ENCODE measurements around the gene CSNK1E. TPM values are rescaled to one million over a fixed set of nuclear protein-coding genes. Genes with fewer than 3 reads are reported as not detected.

The CSNK1E gene
- total RNA-seq, 1 experiment from 2014 or later: 178 TPM

GRCh38 chr22:38310518-38311322 is 6.5 kb downstream of the CSNK1E start:
- no TSS peak for BruUV-seq (replicated peaks)
- Mint-ChIP-seq H3K36me3 (ENCODE audit: insufficient read depth, unreplicated experiment) (peaks cover 68% of the 10 kb centered on the region), H3K4me3 (ENCODE audit: low read depth, unreplicated experiment) (no peak overlapping the region), H3K4me1 (ENCODE audit: low read depth, unreplicated experiment) (peaks cover 63% of the 10 kb centered on the region), H3K27me3 (ENCODE audit: unreplicated experiment) (no peaks in the 10 kb centered on the region), H3K27ac (ENCODE audit: unreplicated experiment) (no peak overlapping the region), H3K9me3 (ENCODE audit: low read depth, unreplicated experiment) (no peaks in the 10 kb centered on the region)
- DNase-seq: no peak
- CTCF ChIA-PET: no interaction called here
- intact Hi-C loops (cut with micrococcal nuclease; ENCODE audit: unreplicated experiment): loop anchor here (10.0 kb wide), 1 partner anchor 256 kb away; the partner anchor contains the start of gene PICK1
- no peak for TF ChIP-seq CTCF (IDR thresholded peaks at IDR 0.05; ENCODE audit: unreplicated experiment)

DNA sequence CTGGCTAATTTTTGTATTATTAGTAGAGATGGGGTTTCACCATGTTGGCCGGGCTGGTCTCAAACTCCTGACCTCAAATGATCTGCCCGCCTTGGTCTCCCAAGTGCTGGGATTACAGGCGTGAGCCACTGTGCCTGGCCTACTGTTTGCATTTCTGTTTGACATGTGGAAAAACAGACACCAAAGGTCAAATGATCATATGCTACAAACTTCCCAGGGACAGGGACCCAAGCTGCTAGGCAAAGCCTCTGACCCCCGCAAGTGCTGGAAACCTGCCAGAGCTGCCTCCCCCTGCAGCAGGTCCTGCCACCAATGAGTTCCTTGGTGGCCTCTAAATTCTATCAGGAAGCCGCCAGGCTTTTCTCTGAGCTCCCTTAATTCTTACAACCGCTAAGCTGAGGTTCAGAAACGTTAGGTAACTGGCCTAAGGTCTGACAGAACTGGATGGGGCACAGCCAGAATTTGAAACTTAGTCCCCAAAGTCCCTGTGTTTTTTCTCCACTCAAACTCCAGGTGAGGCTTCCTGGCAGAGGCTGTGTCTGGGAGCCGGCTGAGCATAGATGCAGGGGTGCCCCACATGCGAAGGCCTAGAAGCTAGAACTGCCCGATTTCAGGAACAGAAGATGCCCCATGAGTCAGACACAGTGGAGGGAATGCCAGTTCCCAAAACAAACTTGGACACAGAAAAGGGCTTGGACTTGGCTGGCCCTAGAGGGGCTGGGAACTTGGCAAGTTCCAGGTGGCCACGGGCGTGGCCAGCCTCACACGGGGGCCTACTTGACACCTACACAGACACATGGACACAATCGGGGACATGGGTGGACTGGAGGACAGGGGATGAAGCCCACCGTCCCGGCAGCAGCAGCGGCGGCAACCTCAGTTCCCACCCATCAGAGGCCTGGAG is 7.4 kb downstream of the CSNK1E start:
- no peak overlapping the region for H3K4me3 Mint-ChIP-seq (ENCODE audit: low read depth, unreplicated experiment)
- TF ChIP-seq CTCF (IDR thresholded peaks at IDR 0.05; ENCODE audit: unreplicated experiment): no peak
- peaks cover 68% of the 10 kb centered on the region for H3K36me3 Mint-ChIP-seq (ENCODE audit: insufficient read depth, unreplicated experiment)
- H3K4me1 Mint-ChIP-seq (ENCODE audit: low read depth, unreplicated experiment): peaks cover 63% of the 10 kb centered on the region
- no TSS peak for BruUV-seq (replicated peaks)
- no peaks in the 10 kb centered on the region for H3K27me3 Mint-ChIP-seq (ENCODE audit: unreplicated experiment)
- H3K27ac Mint-ChIP-seq (ENCODE audit: unreplicated experiment): no peak overlapping the region
- intact Hi-C loops (cut with micrococcal nuclease; ENCODE audit: unreplicated experiment): loop anchor here (10.0 kb wide), 1 partner anchor 255 kb away; the partner anchor contains the start of gene PICK1
- CTCF ChIA-PET: no interaction called here
- DNase-seq: no peak
- H3K9me3 Mint-ChIP-seq (ENCODE audit: low read depth, unreplicated experiment): no peaks in the 10 kb centered on the region

- H3K9me3 Mint-ChIP-seq (ENCODE audit: low read depth, unreplicated experiment): no peaks in the 10 kb centered on the region
- no TSS peak for BruUV-seq (replicated peaks)
- peaks cover 63% of the 10 kb centered on the region for H3K4me1 Mint-ChIP-seq (ENCODE audit: low read depth, unreplicated experiment)
- H3K4me3 Mint-ChIP-seq (ENCODE audit: low read depth, unreplicated experiment): no peak overlapping the region
- DNase-seq: no peak
- intact Hi-C loops (cut with micrococcal nuclease; ENCODE audit: unreplicated experiment): no loop called here
- H3K27me3 Mint-ChIP-seq (ENCODE audit: unreplicated experiment): no peaks in the 10 kb centered on the region
- TF ChIP-seq CTCF (IDR thresholded peaks at IDR 0.05; ENCODE audit: unreplicated experiment): no peak
- H3K36me3 Mint-ChIP-seq (ENCODE audit: insufficient read depth, unreplicated experiment): peaks cover 68% of the 10 kb centered on the region
- CTCF ChIA-PET: no interaction called here
- H3K27ac Mint-ChIP-seq (ENCODE audit: unreplicated experiment): no peak overlapping the region
Observed at GRCh38 chr22:38308791-38309498, 8.3 kb downstream of the CSNK1E start.
